Measurements from ENCODE around the gene SACM1L.

The SACM1L gene

GRCh38 chr3:45659661-45660566 lies 29.3 kb upstream of the SACM1L start:
- TF ChIP-seq GLIS3 (CRISPR knock-in tag; IDR thresholded peaks at IDR 0.05) (no peak), ZNF70 (CRISPR knock-in tag; IDR thresholded peaks at IDR 0.05) (no peak), TOX (CRISPR knock-in tag; IDR thresholded peaks at IDR 0.05; ENCODE audit: borderline replicate concordance) (no peak), ARNTL (CRISPR knock-in tag; IDR thresholded peaks at IDR 0.05; ENCODE audit: borderline replicate concordance, low read depth) (no peak), ESRRG (CRISPR knock-in tag; IDR thresholded peaks at IDR 0.05) (no peak), BACH2 (CRISPR knock-in tag; IDR thresholded peaks at IDR 0.05; ENCODE audit: borderline replicate concordance) (no peak), TSHZ2 (CRISPR knock-in tag; IDR thresholded peaks at IDR 0.05) (no peak), ZNF8 (CRISPR knock-in tag; IDR thresholded peaks at IDR 0.05) (no peak), TCF4 (CRISPR knock-in tag; IDR thresholded peaks at IDR 0.05; ENCODE audit: borderline replicate concordance) (no peak), ZNF565 (CRISPR knock-in tag; conservative IDR thresholded peaks at IDR 0.05; ENCODE audit: low read depth) (no peak), OSR1 (CRISPR knock-in tag; IDR thresholded peaks at IDR 0.05) (no peak), POU6F1 (CRISPR knock-in tag; IDR thresholded peaks at IDR 0.05; ENCODE audit: borderline replicate concordance, low read depth) (no peak), ZFP3 (CRISPR knock-in tag; IDR thresholded peaks at IDR 0.05) (no peak), ISL1 (CRISPR knock-in tag; IDR thresholded peaks at IDR 0.05) (no peak)
- TF ChIP-seq, protein P1, sequence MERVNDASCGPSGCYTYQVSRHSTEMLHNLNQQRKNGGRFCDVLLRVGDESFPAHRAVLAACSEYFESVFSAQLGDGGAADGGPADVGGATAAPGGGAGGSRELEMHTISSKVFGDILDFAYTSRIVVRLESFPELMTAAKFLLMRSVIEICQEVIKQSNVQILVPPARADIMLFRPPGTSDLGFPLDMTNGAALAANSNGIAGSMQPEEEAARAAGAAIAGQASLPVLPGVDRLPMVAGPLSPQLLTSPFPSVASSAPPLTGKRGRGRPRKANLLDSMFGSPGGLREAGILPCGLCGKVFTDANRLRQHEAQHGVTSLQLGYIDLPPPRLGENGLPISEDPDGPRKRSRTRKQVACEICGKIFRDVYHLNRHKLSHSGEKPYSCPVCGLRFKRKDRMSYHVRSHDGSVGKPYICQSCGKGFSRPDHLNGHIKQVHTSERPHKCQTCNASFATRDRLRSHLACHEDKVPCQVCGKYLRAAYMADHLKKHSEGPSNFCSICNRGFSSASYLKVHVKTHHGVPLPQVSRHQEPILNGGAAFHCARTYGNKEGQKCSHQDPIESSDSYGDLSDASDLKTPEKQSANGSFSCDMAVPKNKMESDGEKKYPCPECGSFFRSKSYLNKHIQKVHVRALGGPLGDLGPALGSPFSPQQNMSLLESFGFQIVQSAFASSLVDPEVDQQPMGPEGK (CRISPR knock-in tag; IDR thresholded peaks at IDR 0.05; ENCODE audit: borderline replicate concordance), result no peak
- TF ChIP-seq, protein P2, sequence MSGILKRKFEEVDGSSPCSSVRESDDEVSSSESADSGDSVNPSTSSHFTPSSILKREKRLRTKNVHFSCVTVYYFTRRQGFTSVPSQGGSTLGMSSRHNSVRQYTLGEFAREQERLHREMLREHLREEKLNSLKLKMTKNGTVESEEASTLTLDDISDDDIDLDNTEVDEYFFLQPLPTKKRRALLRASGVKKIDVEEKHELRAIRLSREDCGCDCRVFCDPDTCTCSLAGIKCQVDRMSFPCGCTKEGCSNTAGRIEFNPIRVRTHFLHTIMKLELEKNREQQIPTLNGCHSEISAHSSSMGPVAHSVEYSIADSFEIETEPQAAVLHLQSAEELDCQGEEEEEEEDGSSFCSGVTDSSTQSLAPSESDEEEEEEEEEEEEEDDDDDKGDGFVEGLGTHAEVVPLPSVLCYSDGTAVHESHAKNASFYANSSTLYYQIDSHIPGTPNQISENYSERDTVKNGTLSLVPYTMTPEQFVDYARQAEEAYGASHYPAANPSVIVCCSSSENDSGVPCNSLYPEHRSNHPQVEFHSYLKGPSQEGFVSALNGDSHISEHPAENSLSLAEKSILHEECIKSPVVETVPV (CRISPR knock-in tag; IDR thresholded peaks at IDR 0.05), result no peak
- peak; percentile 71 for ATAC-seq

DNA sequence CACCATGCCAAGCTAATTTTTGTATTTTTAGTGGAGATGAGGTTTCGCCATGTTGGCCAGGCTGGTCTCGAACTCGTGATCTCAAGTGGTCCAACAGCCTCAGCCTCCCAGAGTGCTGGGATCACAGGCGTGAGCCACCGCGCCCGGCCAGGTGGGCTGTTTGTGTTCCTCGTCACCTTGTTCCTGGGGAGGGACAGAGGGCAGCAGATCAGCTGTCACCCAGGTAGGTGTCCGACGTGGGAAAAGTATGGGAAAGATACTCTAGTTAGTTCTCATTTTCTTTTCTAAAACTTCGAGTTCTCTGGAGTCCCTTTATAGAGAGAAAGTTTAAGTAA lies 28.7 kb upstream of the SACM1L start:
- ATAC-seq, result no peak
- no peak for TF ChIP-seq TOX (CRISPR knock-in tag; IDR thresholded peaks at IDR 0.05; ENCODE audit: borderline replicate concordance)
- no peak for TF ChIP-seq SNAI2 (CRISPR knock-in tag; IDR thresholded peaks at IDR 0.05)
- no peak for TF ChIP-seq ZC3H10 (CRISPR knock-in tag; IDR thresholded peaks at IDR 0.05)
- no peak for TF ChIP-seq TSHZ2 (CRISPR knock-in tag; IDR thresholded peaks at IDR 0.05)
- no peak for TF ChIP-seq ISL1 (CRISPR knock-in tag; IDR thresholded peaks at IDR 0.05)
- TF ChIP-seq CSDC2 (CRISPR knock-in tag; IDR thresholded peaks at IDR 0.05), result no peak
- TF ChIP-seq, protein P3, sequence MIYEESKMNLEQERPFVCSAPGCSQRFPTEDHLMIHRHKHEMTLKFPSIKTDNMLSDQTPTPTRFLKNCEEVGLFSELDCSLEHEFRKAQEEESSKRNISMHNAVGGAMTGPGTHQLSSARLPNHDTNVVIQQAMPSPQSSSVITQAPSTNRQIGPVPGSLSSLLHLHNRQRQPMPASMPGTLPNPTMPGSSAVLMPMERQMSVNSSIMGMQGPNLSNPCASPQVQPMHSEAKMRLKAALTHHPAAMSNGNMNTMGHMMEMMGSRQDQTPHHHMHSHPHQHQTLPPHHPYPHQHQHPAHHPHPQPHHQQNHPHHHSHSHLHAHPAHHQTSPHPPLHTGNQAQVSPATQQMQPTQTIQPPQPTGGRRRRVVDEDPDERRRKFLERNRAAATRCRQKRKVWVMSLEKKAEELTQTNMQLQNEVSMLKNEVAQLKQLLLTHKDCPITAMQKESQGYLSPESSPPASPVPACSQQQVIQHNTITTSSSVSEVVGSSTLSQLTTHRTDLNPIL (CRISPR knock-in tag; IDR thresholded peaks at IDR 0.05; ENCODE audit: low read depth), result no peak
